Suprapubic skin (tissue), 4 donors: ENCODE measurements around the gene MS4A8.

Experiments used
- POLR2A ChIP-seq, 2 donors: fragments of 450-650 bp; IDR thresholded peaks; one replicate each; pipeline ENCODE4 v1.6.1; 2017; ENCODE audit warnings: antibody characterized with exemption in 2 of 2, mild to moderate bottlenecking in 2 of 2, moderate library complexity in 2 of 2
- POLR2AphosphoS5 ChIP-seq, 3 donors: sonication (generic); formaldehyde crosslinking; IDR thresholded peaks; one replicate each; pipeline ENCODE4 v1.6.1; 2017; ENCODE audit warnings: antibody characterized with exemption in 3 of 3

- TF ChIP-seq POLR2A (IDR thresholded peaks at IDR 0.05) (no peak), POLR2AphosphoS5 (IDR thresholded peaks at IDR 0.05) (no peak)
These were observed 48.8 kb downstream of the MS4A8 start for GRCh38 chr11:60748225-60748624.
